Epithelial cell of proximal tubule (primary cell): ENCODE data around the gene MVB12B. TPM values are rescaled to one million over a fixed set of nuclear protein-coding genes. Genes with fewer than 3 reads are reported as not detected.

ENCODE experiments used
- DNase-seq: peaks from one replicate; pipeline ENCODE4 v3.0.0-alpha.2; 2011; ENCODE audit warnings: low read depth
- H3K4me3 ChIP-seq: 2 replicates; pipeline ENCODE4 v1.5.1; 2011; ENCODE audit warnings: low read depth, mild to moderate bottlenecking, low read length
- CTCF ChIP-seq: conservative IDR thresholded peaks from 2 replicates; pipeline ENCODE4 v1.5.1; 2012; ENCODE audit warnings: low read depth, mild to moderate bottlenecking, low read length
- total RNA-seq: library from RNA; depleted of rRNA; stranded (reverse); fragments of >200 nt; gene quantifications from 2 replicates; pipeline ENCODE4 v1.2.3, GENCODE V29; 2015

Gene MVB12B
- total RNA-seq, 1 donor from 2014 or later = 6.1 TPM

GRCh38 chr9:126302730-126303129, 23.9 kb upstream of the MVB12B start:
- TF ChIP-seq CTCF = no peak
- no peak for DNase-seq
- no peak overlapping the region for H3K4me3 ChIP-seq

DNA sequence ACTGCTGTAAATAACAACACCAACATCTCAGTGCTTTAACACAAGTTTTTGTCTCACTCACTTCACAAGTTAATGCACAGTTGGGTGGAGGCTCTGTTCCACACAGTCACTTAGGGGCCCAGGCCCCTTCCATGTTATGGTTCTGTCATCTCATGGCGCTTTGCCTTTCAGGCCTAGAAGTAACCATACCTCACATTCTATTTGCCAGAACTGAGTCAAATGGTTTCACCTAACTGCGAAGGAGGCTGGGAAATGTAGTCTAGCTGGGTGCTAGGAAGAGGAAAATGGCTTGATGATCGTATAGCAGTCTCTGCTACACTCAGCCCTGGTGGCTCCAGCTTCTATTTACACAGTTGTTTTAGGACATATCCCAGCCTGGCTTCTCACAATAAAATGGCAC, 23.1 kb upstream of the MVB12B start:
- no peak overlapping the region for H3K4me3 ChIP-seq
- no peak for DNase-seq
- TF ChIP-seq CTCF = no peak

GRCh38 chr9:126304207-126304970, 22.2 kb upstream of the MVB12B start:
- TF ChIP-seq CTCF = no peak
- DNase-seq = no peak
- no peak overlapping the region for H3K4me3 ChIP-seq

- no peak for TF ChIP-seq CTCF
- DNase-seq = no peak
- H3K4me3 ChIP-seq = no peak overlapping the region
Measured at GRCh38 chr9:126304971-126305320, 21.7 kb upstream of the MVB12B start.

GRCh38 chr9:126306071-126306647, 20.5 kb upstream of the MVB12B start:
- no peak for TF ChIP-seq CTCF
- H3K4me3 ChIP-seq = no peak overlapping the region
- no peak for DNase-seq

DNA sequence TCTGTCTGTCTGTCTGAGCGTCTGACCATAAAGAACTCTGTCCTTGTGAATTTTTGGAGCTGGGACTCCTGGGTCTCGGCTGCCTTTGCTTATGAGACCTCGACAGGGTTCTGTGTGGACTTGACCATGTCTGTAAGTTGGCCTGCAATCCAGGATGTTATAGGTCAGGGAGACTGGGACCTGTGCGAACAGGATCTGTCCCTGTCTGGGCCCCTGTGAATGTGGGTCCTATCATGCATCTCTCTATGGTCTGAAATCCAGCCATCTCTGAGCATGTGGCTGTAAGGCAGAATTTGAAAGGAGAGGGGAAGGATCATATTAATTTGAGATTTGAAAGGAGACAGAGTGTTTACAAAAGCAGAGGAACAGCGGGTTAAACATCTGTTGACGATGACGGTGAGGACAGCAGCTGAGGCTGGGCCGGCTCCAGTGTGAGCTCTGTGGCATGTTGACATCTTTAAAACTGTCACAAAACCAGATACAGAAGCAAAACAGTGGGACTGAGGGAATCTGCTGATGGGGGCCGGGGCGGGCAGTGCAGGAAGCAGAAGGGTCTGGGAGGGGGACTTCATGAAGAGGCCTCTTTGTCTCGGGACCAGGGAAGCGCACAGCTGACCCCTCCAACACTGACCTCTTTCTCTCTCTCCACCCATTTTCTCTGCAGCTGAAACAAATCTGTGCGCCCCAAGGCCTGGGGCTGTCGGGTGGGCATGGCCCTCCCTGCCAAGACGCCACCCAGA, 19.1 kb upstream of the MVB12B start:
- H3K4me3 ChIP-seq = no peak overlapping the region
- no peak for DNase-seq
- TF ChIP-seq CTCF = no peak
